PC-3 (cell line): Measurements from ENCODE around the gene C11orf98. TPM values are rescaled to one million over a fixed set of nuclear protein-coding genes. Genes with fewer than 3 reads are reported as not detected.

Experiments used
- ATAC-seq: fragments of 200-7000 bp; cut with Tn5 transposase; 2 replicates; pipeline ENCODE4 v1.9.1; 2020; ENCODE audit warnings: mild to moderate bottlenecking, moderate library complexity
- BruUV-seq: library from RNA; stranded (reverse); fragments of 400-500 nt; replicated peaks from 2 replicates; lab custom pipeline; 2021; lab: Mats Ljungman, UMichigan
- CTCF ChIA-PET: fragments of 300-600 bp; sonication (Branson Sonifier 250); formaldehyde crosslinking; loops from one replicate; lab custom pipeline; 2022; ENCODE audit warnings: antibody characterized with exemption; lab: Charles Lee
- POLR2A ChIA-PET: fragments of 300-600 bp; sonication (Branson Sonifier 250); formaldehyde crosslinking; loops from one replicate; lab custom pipeline; 2022; ENCODE audit warnings: antibody characterized with exemption; ENCODE audit not compliant: unreplicated experiment; lab: Charles Lee
- DNase-seq: peaks from one replicate; pipeline ENCODE4 v3.0.0-alpha.2; 2015
- H2AFZ ChIP-seq: fragments of 300-600 bp; sonication (generic); 2 replicates; pipeline ENCODE4 v1.6.0; 2016; ENCODE audit warnings: antibody characterized with exemption, low read length
- H3F3A ChIP-seq: fragments of 300-600 bp; sonication (generic); one replicate; pipeline ENCODE4 v1.6.0; 2017; ENCODE audit warnings: antibody characterized with exemption, low read length, control low read depth, mild to moderate bottlenecking; ENCODE audit not compliant: unreplicated experiment
- H3K27ac ChIP-seq: fragments of 300-600 bp; sonication (generic); 2 replicates; pipeline ENCODE4 v1.5.1; 2016; ENCODE audit warnings: mild to moderate bottlenecking, low read length
- H3K27me3 ChIP-seq: fragments of 300-600 bp; sonication (generic); 2 replicates; pipeline ENCODE4 v1.6.1; 2016; ENCODE audit warnings: low read length, mixed read lengths
- H3K36me3 ChIP-seq: fragments of 300-600 bp; sonication (generic); 2 replicates; pipeline ENCODE4 v1.6.1; 2016; ENCODE audit warnings: low read depth, mixed run types, low read length, mixed read lengths
- H3K4me1 ChIP-seq: fragments of 300-600 bp; sonication (generic); 2 replicates; pipeline ENCODE4 v1.5.1; 2016; ENCODE audit warnings: low read length; ENCODE audit not compliant: insufficient read depth
- H3K4me2 ChIP-seq: fragments of 300-600 bp; sonication (generic); 2 replicates; pipeline ENCODE4 v1.6.0; 2016; ENCODE audit warnings: low read length
- H3K4me3 ChIP-seq: fragments of 300-600 bp; sonication (generic); 2 replicates; pipeline ENCODE4 v1.5.1; 2016; ENCODE audit warnings: mild to moderate bottlenecking, low read length, mixed read lengths
- H3K79me2 ChIP-seq: fragments of 300-600 bp; sonication (generic); 2 replicates; pipeline ENCODE4 v1.6.1; 2017; ENCODE audit warnings: low read length, mixed read lengths
- H3K9ac ChIP-seq: fragments of 300-600 bp; sonication (generic); 2 replicates; pipeline ENCODE4 v1.6.0; 2016; ENCODE audit warnings: mild to moderate bottlenecking, low read length
- H3K9me2 ChIP-seq: fragments of 300-600 bp; sonication (generic); replicated peaks from 2 replicates; pipeline ENCODE4 v1.6.1; 2016; ENCODE audit warnings: mixed run types, low read length, mixed read lengths
- H3K9me3 ChIP-seq: fragments of 300-600 bp; sonication (generic); 2 replicates; pipeline ENCODE4 v1.6.1; 2016; ENCODE audit warnings: low read length, mixed read lengths
- H4K20me1 ChIP-seq: fragments of 300-600 bp; sonication (generic); 2 replicates; pipeline ENCODE4 v1.6.1; 2016; ENCODE audit warnings: low read length, mixed read lengths
- EZH2 ChIP-seq: fragments of 300-600 bp; sonication (generic); IDR thresholded peaks from one replicate; pipeline ENCODE4 v1.6.1; 2017; ENCODE audit warnings: antibody characterized with exemption, mild to moderate bottlenecking, low read length; ENCODE audit not compliant: unreplicated experiment
- EZH2phosphoT487 ChIP-seq: fragments of 300-600 bp; sonication (generic); IDR thresholded peaks from 2 replicates; pipeline ENCODE4 v1.6.1; 2018; ENCODE audit warnings: mild to moderate bottlenecking, antibody characterized with exemption, low read length, borderline replicate concordance
- intact Hi-C: fragments of 100-400 bp; cut with micrococcal nuclease; formaldehyde crosslinking; loops from 2 replicates; pipeline ENCODE4 v1.9.0; 2023
- total RNA-seq: library from RNA; depleted of rRNA; stranded (reverse); fragments of >200 nt; gene quantifications from 2 replicates; pipeline ENCODE4 v1.2.3, GENCODE V29; 2014
- TF ChIP-seq, protein P1 (sequence below): fragments of 300-600 bp; sonication (generic); conservative IDR thresholded peaks from 2 replicates; pipeline ENCODE4 v1.5.1; 2017; ENCODE audit warnings: antibody characterized with exemption, low read depth, mild to moderate bottlenecking, low read length

The C11orf98 gene
- total RNA-seq, 1 experiment from 2014 or later = 302 TPM

- Histone ChIP-seq H2AFZ (peak within 1 kb of the TSS; percentile 76), H3K9ac (no peak within 1 kb of the TSS), H3K27me3 (no peaks in the 10 kb centered on the region), H3K9me2 (no peaks in the 10 kb centered on the region), H3K27ac (0 out of 2 replicates have a peak within 1 kb of the TSS, but pooled peaks have one; percentile 2), H3K4me1 (peaks cover 17% of the 10 kb centered on the region), H3K4me3 (peak within 1 kb of the TSS; percentile 87), H3K36me3 (peaks cover 26% of the 10 kb centered on the region), H3F3A (peaks cover 6% of the 10 kb centered on the region), H3K9me3 (no peaks in the 10 kb centered on the region), H3K4me2 (peak within 1 kb of the TSS; percentile 89), H3K79me2 (0 out of 2 replicates have a peak, but pooled peaks cover 5% of the 10 kb centered on the region), H4K20me1 (no peaks in the 10 kb centered on the region)
- ChIA-PET CTCF (no interaction called here), POLR2A (interaction anchor here (0.6 kb wide), 1 partner anchor 46 kb away, joined by 4 read pairs; the partner anchor contains the start of gene ZBTB3)
- DNase-seq = no peak
- TF ChIP-seq EZH2phosphoT487 (no peak), EZH2 (no peak)
- TF ChIP-seq, protein P1, sequence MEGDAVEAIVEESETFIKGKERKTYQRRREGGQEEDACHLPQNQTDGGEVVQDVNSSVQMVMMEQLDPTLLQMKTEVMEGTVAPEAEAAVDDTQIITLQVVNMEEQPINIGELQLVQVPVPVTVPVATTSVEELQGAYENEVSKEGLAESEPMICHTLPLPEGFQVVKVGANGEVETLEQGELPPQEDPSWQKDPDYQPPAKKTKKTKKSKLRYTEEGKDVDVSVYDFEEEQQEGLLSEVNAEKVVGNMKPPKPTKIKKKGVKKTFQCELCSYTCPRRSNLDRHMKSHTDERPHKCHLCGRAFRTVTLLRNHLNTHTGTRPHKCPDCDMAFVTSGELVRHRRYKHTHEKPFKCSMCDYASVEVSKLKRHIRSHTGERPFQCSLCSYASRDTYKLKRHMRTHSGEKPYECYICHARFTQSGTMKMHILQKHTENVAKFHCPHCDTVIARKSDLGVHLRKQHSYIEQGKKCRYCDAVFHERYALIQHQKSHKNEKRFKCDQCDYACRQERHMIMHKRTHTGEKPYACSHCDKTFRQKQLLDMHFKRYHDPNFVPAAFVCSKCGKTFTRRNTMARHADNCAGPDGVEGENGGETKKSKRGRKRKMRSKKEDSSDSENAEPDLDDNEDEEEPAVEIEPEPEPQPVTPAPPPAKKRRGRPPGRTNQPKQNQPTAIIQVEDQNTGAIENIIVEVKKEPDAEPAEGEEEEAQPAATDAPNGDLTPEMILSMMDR = no peak
- intact Hi-C loops = loop anchor here (2.0 kb wide), 1 partner anchor 21 kb away; the partner anchor contains the start of gene TTC9C
- no peak for ATAC-seq
- BruUV-seq = no TSS peak
These were observed 42.4 kb upstream of the C11orf98 start, which contains the start of the genes BSCL2 and GNG3 for GRCh38 chr11:62707277-62707861. Gene BSCL2, minus strand, starts transcription at chr11:62707424. Its CDS starts 229 bp downstream, at chr11:62707195. Gene GNG3, plus strand, starts transcription at chr11:62707676. Its CDS starts 620 bp downstream, at chr11:62708296.

- BruUV-seq = no TSS peak
- Histone ChIP-seq H3K27ac (no peak overlapping the region), H3K79me2 (0 out of 2 replicates have a peak, but pooled peaks cover 5% of the 10 kb centered on the region), H3K4me2 (peak overlapping the region; percentile 89), H2AFZ (peak overlapping the region; percentile 76; the same call in 1 of the 2 replicates), H3K36me3 (peaks cover 22% of the 10 kb centered on the region), H3K9me3 (no peaks in the 10 kb centered on the region), H3K27me3 (no peaks in the 10 kb centered on the region), H3K9ac (no peak overlapping the region), H3K9me2 (no peaks in the 10 kb centered on the region), H3K4me3 (no peak overlapping the region; the same call in 1 of the 2 replicates), H4K20me1 (no peaks in the 10 kb centered on the region), H3K4me1 (peaks cover 17% of the 10 kb centered on the region), H3F3A (peaks cover 6% of the 10 kb centered on the region)
- intact Hi-C loops = loop anchor here (2.0 kb wide), 1 partner anchor 22 kb away; the partner anchor contains the start of gene TTC9C
- DNase-seq (peak; percentile 21), ATAC-seq (no peak; the same call in 1 of the 2 replicates)
- no peak for TF ChIP-seq EZH2phosphoT487
- TF ChIP-seq EZH2 = no peak
- TF ChIP-seq, protein P1 = no peak
- CTCF ChIA-PET = interaction anchor here (0.6 to 1.7 kb wide), 2 partner anchors 13 to 26 kb away, joined by 4 to 11 read pairs; no protein-coding TSS in a partner anchor
- POLR2A ChIA-PET = interaction anchor here (0.6 to 0.7 kb wide), 6 partner anchors 47 to 154 kb away, joined by 3 to 11 read pairs (median 5); partner anchors contain the start of genes TAF6L and ZBTB3
These were observed 41.8 kb upstream of the C11orf98 start for GRCh38 chr11:62706850-62707247.
